ENCODE results near the gene PRIM2. TPM values are rescaled to one million over a fixed set of nuclear protein-coding genes. Genes with fewer than 3 reads are reported as not detected.
"Not testable (repeated sequence)": the region's sequence is repeated elsewhere in the genome, so short reads cannot be mapped to it uniquely, and the experiment has no call there.

PRIM2 gene
- total RNA-seq, 1 donor from 2014 or later = 16.6 TPM

DNA sequence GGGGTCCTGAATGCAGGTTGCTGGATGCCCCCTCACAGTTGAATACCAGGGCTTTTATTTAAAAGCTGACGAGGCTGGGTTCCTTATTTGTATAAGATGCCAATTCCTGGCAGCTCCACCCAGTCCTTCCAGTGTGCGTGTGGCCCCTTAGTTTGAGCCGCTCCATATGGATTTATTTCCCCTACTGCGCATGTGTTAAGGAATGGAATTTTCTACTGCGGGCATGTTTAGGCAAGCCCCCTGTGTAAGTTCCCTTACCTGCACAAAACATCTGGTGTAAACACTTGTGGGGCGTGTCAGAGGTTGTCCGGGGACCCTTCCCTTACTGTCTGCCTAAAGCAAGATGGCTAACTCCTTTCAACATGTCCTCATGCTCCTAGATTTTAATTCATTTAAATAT, 174.4 kb downstream of the PRIM2 start:
- H3K9me3 Mint-ChIP-seq; H3K36me3 Mint-ChIP-seq; DNase-seq (ENCODE audit: low spot score in 2 of 2, unreplicated experiment in 2 of 2); H3K27me3 Mint-ChIP-seq (ENCODE audit: low read depth); H3K4me3 Mint-ChIP-seq; H3K27ac Mint-ChIP-seq: not testable (repeated sequence)
- peaks cover 13% of the 10 kb centered on the region for H3K4me1 Mint-ChIP-seq

DNA sequence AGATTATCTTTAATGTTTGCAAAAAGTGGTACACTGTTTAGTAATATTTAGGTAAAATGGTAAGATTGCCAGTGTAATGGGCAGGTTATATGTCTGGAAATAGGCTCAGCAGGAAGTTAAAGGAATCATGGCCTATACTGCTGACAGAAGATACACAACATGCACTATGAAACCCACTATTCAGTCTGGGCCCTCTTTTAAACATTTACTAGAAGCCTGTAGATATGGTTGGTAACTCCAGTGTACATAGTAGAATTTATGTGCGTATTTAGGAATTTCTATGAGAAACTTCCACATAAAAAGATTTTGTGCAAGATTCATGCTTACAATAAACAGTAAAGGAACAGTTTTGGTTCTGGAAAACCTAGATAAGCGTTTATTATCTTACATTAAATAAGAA, 178.8 kb downstream of the PRIM2 start:
- peaks cover 25% of the 10 kb centered on the region for H3K4me1 Mint-ChIP-seq
- not testable (repeated sequence) for H3K27me3 Mint-ChIP-seq (ENCODE audit: low read depth); DNase-seq (ENCODE audit: low spot score in 2 of 2, unreplicated experiment in 2 of 2); H3K4me3 Mint-ChIP-seq; H3K27ac Mint-ChIP-seq; H3K9me3 Mint-ChIP-seq; H3K36me3 Mint-ChIP-seq

DNA sequence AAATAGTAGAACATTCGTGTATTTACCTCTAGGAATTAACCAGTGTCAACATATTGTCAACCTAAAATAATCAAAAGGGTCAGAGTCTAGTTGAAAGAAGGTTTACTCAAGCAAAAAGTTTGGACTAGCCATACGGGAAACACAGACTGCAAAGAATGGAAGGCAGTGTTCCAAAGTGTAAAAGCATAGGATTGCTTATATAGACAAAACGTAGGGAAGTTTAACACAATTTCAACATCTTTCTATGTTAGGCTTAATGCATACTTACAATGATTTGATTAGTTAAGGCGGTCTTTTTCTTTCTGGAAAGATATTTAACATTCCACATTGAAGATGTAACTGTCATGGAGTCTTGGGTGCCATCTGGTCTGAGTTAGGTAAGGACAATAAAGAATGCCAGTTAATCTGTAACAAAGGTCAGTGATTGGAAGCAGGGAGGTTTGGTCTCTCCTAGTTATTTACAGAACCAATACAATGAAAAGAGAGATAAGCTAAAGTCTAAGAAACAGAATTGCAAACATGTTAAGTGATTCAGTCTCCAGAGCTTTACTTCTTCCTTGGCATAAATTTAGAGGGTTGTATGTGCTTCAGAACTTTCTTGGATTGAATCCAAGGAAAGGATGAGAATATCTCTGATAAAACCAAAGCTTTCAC, 183.1 kb downstream of the PRIM2 start:
- H3K27me3 Mint-ChIP-seq (ENCODE audit: low read depth); H3K4me3 Mint-ChIP-seq; H3K36me3 Mint-ChIP-seq; H3K9me3 Mint-ChIP-seq; DNase-seq (ENCODE audit: low spot score in 2 of 2, unreplicated experiment in 2 of 2): not testable (repeated sequence)
- H3K4me1 Mint-ChIP-seq = peaks cover 12% of the 10 kb centered on the region
- H3K27ac Mint-ChIP-seq = peak overlapping the region; percentile 21

- H3K27ac Mint-ChIP-seq; DNase-seq (ENCODE audit: low spot score in 2 of 2, unreplicated experiment in 2 of 2); H3K27me3 Mint-ChIP-seq (ENCODE audit: low read depth); H3K9me3 Mint-ChIP-seq; H3K4me3 Mint-ChIP-seq; H3K36me3 Mint-ChIP-seq: not testable (repeated sequence)
- peaks cover 12% of the 10 kb centered on the region for H3K4me1 Mint-ChIP-seq
Measured at GRCh38 chr6:57502387-57502786, 185.0 kb downstream of the PRIM2 start.

DNA sequence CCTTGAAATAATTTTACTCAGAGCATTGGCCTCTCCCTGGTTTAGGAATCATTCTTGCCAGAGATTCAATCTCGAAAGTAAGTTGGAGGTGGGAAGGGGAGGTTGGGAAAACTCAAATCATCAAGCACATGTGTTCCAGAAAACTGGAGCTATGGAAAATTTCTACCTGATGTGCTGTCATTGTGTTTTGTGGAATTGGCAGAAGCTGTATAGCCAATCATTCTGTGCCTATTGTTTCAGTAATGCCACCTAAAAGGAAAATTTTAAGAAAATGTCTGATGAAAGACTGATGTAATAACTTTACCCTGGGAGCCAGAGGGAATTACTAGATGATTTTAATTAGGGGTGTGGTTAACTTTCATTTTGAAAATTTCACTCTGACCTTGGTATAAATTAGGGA, 187.8 kb downstream of the PRIM2 start:
- H3K9me3 Mint-ChIP-seq = not testable (repeated sequence)
- peak overlapping the region; percentile 24 for H3K27ac Mint-ChIP-seq

DNA sequence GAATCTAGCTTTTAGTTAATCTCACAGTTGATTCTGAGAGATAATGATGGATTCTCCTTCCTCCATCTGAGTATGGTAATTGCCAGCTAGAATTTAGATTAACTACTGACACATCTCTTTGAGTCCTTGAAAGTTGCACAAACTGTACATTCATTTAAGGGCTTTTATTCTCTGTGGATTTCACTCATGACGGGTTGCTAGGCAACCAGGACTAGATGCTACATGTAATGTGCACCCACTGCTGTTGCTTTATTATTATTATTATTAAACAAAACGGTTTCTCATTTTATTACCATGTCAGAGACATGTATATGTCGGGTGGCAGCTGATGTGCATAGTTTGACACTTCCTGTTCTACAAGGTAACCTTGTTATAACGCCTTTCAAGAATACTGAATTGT, 193.0 kb downstream of the PRIM2 start:
- H3K9me3 Mint-ChIP-seq; H3K27ac Mint-ChIP-seq; DNase-seq (ENCODE audit: low spot score in 2 of 2, unreplicated experiment in 2 of 2); H3K4me3 Mint-ChIP-seq; H3K4me1 Mint-ChIP-seq; H3K27me3 Mint-ChIP-seq (ENCODE audit: low read depth); H3K36me3 Mint-ChIP-seq: not testable (repeated sequence)

More for the DNA sequence above, 187.8 kb downstream of the PRIM2 start:
- not testable (repeated sequence) for H3K27me3 Mint-ChIP-seq (ENCODE audit: low read depth); H3K36me3 Mint-ChIP-seq; H3K4me1 Mint-ChIP-seq; H3K4me3 Mint-ChIP-seq; DNase-seq (ENCODE audit: low spot score in 2 of 2, unreplicated experiment in 2 of 2)

DNA sequence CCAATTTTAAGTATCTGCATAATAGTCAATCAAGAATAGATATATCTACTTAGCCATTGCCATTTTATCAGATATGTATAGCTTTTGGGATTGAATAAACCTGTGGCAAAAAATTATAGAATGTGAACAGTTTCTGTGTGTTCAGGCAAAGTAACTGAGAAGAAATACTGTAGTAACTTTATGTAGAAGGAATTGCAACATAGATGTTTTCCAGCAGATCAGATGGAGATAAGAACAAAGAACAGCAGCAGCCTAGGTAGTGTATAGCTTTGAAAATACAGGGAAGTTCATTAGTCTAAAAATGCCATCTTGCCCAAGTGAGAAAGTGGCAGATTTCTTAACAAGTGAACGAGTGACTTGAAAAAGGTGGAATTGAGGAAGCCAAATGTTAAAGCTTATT, 197.7 kb downstream of the PRIM2 start:
- H3K4me3 Mint-ChIP-seq; H3K27ac Mint-ChIP-seq; DNase-seq (ENCODE audit: low spot score in 2 of 2, unreplicated experiment in 2 of 2); H3K27me3 Mint-ChIP-seq (ENCODE audit: low read depth); H3K4me1 Mint-ChIP-seq; H3K36me3 Mint-ChIP-seq; H3K9me3 Mint-ChIP-seq: not testable (repeated sequence)

DNA sequence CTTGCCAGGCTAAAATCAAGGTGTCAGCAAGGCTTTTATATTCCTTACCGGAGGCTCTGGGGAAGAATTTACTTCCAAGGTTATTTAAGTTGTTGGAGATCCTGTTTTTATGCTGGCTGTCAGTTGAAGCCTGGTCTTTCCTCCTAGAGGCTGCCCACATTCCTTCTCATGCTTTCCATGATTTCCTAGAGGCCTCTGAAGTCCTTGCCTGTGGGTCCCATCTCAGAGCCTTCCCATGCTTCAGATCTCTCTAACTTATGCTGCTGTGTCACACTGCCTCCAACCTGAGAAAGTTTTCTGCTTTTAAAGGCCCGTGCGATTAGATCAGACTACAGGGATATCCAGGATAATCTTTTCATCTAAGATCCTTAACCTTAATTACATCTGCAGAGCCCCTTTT, 198.4 kb downstream of the PRIM2 start:
- H3K4me3 Mint-ChIP-seq; H3K36me3 Mint-ChIP-seq; H3K27me3 Mint-ChIP-seq (ENCODE audit: low read depth); H3K4me1 Mint-ChIP-seq; H3K27ac Mint-ChIP-seq; DNase-seq (ENCODE audit: low spot score in 2 of 2, unreplicated experiment in 2 of 2); H3K9me3 Mint-ChIP-seq: not testable (repeated sequence)

DNA sequence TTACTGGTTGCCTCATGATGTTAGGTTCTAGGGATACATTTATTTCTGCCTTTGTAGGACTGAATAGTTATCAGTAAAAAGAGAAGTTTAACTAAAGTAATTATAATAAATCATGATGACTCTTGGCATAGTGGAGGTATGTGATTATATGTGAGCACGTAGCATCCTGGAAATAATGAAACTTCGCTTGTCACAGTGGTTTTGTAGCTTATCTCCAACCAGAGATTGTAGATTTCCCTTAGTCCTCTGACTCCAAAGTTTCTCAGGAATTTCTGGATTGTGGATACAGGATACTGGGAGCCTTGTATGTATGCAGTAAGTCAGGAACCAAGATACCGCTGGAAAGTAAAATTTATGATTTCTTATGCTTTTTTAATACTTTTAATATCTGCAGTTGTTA, 199.3 kb downstream of the PRIM2 start:
- H3K27me3 Mint-ChIP-seq (ENCODE audit: low read depth); H3K9me3 Mint-ChIP-seq; H3K27ac Mint-ChIP-seq; H3K4me1 Mint-ChIP-seq; H3K4me3 Mint-ChIP-seq; DNase-seq (ENCODE audit: low spot score in 2 of 2, unreplicated experiment in 2 of 2); H3K36me3 Mint-ChIP-seq: not testable (repeated sequence)

GRCh38 chr6:57519198-57519597, 201.8 kb downstream of the PRIM2 start:
- H3K4me3 Mint-ChIP-seq = not testable (repeated sequence)

DNA sequence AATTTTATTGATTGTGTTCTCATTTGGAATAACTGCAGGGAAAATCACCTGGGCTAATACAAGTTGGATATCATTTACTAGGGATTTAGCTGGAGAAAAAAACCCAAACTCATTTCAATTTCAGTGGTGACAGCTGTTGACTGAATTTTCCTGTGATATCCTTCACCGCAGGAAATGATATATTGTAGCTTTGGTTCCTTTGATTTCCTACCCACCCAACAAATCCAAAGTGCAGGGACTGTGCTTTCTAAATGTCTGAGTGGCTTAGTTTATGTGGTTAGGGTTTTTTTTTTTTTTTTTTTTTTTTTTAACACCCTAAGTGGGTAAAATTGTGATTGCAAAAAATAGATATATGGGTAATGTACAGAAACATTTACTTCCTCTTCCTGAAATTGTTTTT, 203.7 kb downstream of the PRIM2 start:
- not testable (repeated sequence) for H3K4me1 Mint-ChIP-seq; H3K27me3 Mint-ChIP-seq (ENCODE audit: low read depth); DNase-seq (ENCODE audit: low spot score in 2 of 2, unreplicated experiment in 2 of 2); H3K4me3 Mint-ChIP-seq; H3K27ac Mint-ChIP-seq; H3K36me3 Mint-ChIP-seq; H3K9me3 Mint-ChIP-seq

More at GRCh38 chr6:57519198-57519597, 201.8 kb downstream of the PRIM2 start:
- not testable (repeated sequence) for H3K27ac Mint-ChIP-seq; DNase-seq (ENCODE audit: low spot score in 2 of 2, unreplicated experiment in 2 of 2); H3K27me3 Mint-ChIP-seq (ENCODE audit: low read depth); H3K4me1 Mint-ChIP-seq; H3K9me3 Mint-ChIP-seq; H3K36me3 Mint-ChIP-seq

DNA sequence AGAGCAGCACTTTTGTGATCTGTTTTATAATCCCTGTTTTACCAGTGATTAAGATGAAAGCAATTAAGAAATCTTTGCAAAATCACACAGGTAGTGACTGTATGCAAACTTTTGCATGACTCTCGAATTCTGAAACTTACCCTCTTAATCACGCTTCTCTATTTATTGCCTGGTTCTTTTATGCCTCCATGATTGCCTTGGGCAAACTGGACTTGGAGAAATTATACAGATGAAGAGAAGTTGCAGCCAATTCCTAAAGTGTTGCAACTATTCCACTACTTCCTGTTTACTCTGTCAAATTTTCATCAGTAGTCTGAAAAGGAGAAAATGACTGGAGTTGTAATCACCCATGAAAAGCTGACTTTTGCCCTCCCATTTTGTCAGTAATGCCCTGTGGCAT, 205.8 kb downstream of the PRIM2 start:
- H3K9me3 Mint-ChIP-seq; H3K36me3 Mint-ChIP-seq; DNase-seq (ENCODE audit: low spot score in 2 of 2, unreplicated experiment in 2 of 2); H3K27me3 Mint-ChIP-seq (ENCODE audit: low read depth); H3K27ac Mint-ChIP-seq; H3K4me3 Mint-ChIP-seq; H3K4me1 Mint-ChIP-seq: not testable (repeated sequence)

DNA sequence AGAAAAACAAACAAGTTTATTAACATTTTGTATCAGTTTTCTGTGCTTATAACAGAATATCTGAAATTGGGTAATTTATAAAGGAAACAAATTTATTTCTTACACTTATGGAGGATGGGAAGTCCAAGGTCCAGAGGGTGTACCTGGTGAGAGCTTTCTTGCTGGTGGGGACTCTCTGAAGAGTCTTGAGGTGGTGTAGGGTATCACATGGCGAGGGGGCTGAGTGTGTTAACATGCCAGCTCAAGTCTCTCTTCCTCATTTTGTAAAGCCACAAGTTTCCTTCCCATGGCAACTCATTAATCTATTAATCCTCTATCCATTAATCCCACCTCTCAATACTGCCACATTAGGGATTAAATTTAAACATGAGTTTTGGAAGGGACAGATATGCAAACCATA, 212.3 kb downstream of the PRIM2 start:
- not testable (repeated sequence) for H3K27ac Mint-ChIP-seq; H3K4me1 Mint-ChIP-seq; DNase-seq (ENCODE audit: low spot score in 2 of 2, unreplicated experiment in 2 of 2); H3K9me3 Mint-ChIP-seq; H3K27me3 Mint-ChIP-seq (ENCODE audit: low read depth); H3K36me3 Mint-ChIP-seq; H3K4me3 Mint-ChIP-seq

GRCh38 chr6:57532660-57533059, 215.2 kb downstream of the PRIM2 start:
- H3K27ac Mint-ChIP-seq, H3K4me1 Mint-ChIP-seq: not testable (repeated sequence)

GRCh38 chr6:57535121-57535520, 217.7 kb downstream of the PRIM2 start:
- H3K4me1 Mint-ChIP-seq; DNase-seq (ENCODE audit: low spot score in 2 of 2, unreplicated experiment in 2 of 2); H3K9me3 Mint-ChIP-seq; H3K36me3 Mint-ChIP-seq; H3K27ac Mint-ChIP-seq; H3K4me3 Mint-ChIP-seq; H3K27me3 Mint-ChIP-seq (ENCODE audit: low read depth): not testable (repeated sequence)

More at GRCh38 chr6:57532660-57533059, 215.2 kb downstream of the PRIM2 start:
- H3K4me3 Mint-ChIP-seq; H3K9me3 Mint-ChIP-seq; DNase-seq (ENCODE audit: low spot score in 2 of 2, unreplicated experiment in 2 of 2); H3K27me3 Mint-ChIP-seq (ENCODE audit: low read depth); H3K36me3 Mint-ChIP-seq: not testable (repeated sequence)

Measured in mesothelial cell of epicardium (in vitro differentiated cells).